ENCODE data around the gene RNF223. TPM values are rescaled to one million over a fixed set of nuclear protein-coding genes. Genes with fewer than 3 reads are reported as not detected.
A peak's percentile ranks its signal among the peaks of the same experiment; 100 is the strongest.

The RNF223 gene
- total RNA-seq, 1 donor from 2014 or later: not detected

GRCh38 chr1:1120866-1121591 lies 46.9 kb upstream of the RNF223 start:
- Mint-ChIP-seq H3K27ac (ENCODE audit: unreplicated experiment) (no peak overlapping the region), H3K36me3 (ENCODE audit: unreplicated experiment) (no peaks in the 10 kb centered on the region), H3K27me3 (ENCODE audit: unreplicated experiment) (peaks cover 18% of the 10 kb centered on the region), H3K4me1 (ENCODE audit: low read depth, unreplicated experiment) (peaks cover 21% of the 10 kb centered on the region), H3K9me3 (ENCODE audit: unreplicated experiment) (peaks cover 18% of the 10 kb centered on the region), H3K4me3 (ENCODE audit: unreplicated experiment) (peak overlapping the region; percentile 7)
- no peak for DNase-seq
- TF ChIP-seq, protein P1, sequence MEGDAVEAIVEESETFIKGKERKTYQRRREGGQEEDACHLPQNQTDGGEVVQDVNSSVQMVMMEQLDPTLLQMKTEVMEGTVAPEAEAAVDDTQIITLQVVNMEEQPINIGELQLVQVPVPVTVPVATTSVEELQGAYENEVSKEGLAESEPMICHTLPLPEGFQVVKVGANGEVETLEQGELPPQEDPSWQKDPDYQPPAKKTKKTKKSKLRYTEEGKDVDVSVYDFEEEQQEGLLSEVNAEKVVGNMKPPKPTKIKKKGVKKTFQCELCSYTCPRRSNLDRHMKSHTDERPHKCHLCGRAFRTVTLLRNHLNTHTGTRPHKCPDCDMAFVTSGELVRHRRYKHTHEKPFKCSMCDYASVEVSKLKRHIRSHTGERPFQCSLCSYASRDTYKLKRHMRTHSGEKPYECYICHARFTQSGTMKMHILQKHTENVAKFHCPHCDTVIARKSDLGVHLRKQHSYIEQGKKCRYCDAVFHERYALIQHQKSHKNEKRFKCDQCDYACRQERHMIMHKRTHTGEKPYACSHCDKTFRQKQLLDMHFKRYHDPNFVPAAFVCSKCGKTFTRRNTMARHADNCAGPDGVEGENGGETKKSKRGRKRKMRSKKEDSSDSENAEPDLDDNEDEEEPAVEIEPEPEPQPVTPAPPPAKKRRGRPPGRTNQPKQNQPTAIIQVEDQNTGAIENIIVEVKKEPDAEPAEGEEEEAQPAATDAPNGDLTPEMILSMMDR (IDR thresholded peaks at IDR 0.05; ENCODE audit: partially characterized antibody, unreplicated experiment): no peak

DNA sequence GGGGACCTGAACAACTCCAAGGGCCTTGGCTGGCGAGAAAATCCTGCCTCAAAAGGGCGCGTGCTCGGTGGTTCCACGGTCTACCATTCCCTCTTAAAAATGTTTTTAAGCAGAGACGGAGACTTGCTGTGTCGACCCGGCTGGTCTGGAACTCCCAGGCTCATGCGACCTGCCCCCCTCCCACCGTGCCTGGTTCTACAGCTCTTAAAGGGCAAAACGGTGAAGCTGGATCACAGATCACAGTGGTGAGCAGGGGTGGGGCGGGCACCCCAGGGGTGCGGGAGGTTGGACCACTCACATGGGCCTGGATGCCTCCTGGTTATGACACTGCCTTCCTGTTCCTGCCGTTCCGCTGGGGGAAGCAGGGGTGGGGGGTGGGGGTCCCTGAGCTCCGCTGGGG lies 46.0 kb upstream of the RNF223 start:
- TF ChIP-seq, protein P1 (IDR thresholded peaks at IDR 0.05; ENCODE audit: partially characterized antibody, unreplicated experiment): no peak
- no peaks in the 10 kb centered on the region for H3K36me3 Mint-ChIP-seq (ENCODE audit: unreplicated experiment)
- H3K27ac Mint-ChIP-seq (ENCODE audit: unreplicated experiment): no peak overlapping the region
- no peak overlapping the region for H3K4me3 Mint-ChIP-seq (ENCODE audit: unreplicated experiment)
- peaks cover 18% of the 10 kb centered on the region for H3K27me3 Mint-ChIP-seq (ENCODE audit: unreplicated experiment)
- H3K9me3 Mint-ChIP-seq (ENCODE audit: unreplicated experiment): peaks cover 19% of the 10 kb centered on the region
- peaks cover 21% of the 10 kb centered on the region for H3K4me1 Mint-ChIP-seq (ENCODE audit: low read depth, unreplicated experiment)
- DNase-seq: no peak

DNA sequence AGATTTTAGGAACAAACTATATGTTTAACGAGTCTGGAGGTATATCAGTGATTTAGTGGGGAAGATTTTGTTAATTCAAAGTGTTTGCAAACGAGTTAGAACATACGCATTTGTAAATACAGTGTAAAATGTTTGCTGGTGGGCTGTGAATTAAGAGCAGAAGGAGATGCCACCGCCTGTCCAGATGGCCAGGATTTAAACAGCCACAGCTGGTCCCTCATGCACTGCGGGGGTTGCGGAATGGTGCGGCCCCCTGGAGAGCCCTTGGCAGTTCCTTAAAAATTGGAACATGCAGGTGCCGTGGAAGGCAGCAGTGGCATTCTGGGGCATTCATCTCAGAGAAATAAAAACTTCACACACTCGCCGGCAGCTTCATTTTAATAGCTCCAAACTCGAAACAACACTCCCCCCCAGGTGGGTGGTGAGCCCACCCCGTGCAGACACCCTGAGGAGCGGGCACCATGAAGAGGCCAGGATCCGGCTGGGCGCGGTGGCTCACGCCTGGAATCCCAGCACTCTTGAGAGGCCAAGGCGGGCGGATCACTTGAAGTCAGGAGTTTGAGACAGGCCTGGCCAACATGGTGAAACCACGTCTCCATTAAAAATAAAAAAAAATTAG lies 45.3 kb upstream of the RNF223 start:
- Mint-ChIP-seq H3K9me3 (ENCODE audit: unreplicated experiment) (peaks cover 23% of the 10 kb centered on the region), H3K27ac (ENCODE audit: unreplicated experiment) (peak overlapping the region; percentile 74), H3K27me3 (ENCODE audit: unreplicated experiment) (peaks cover 24% of the 10 kb centered on the region), H3K36me3 (ENCODE audit: unreplicated experiment) (no peaks in the 10 kb centered on the region), H3K4me3 (ENCODE audit: unreplicated experiment) (peak overlapping the region; percentile 73), H3K4me1 (ENCODE audit: low read depth, unreplicated experiment) (peaks cover 21% of the 10 kb centered on the region)
- TF ChIP-seq, protein P1 (IDR thresholded peaks at IDR 0.05; ENCODE audit: partially characterized antibody, unreplicated experiment): no peak
- no peak for DNase-seq

DNA sequence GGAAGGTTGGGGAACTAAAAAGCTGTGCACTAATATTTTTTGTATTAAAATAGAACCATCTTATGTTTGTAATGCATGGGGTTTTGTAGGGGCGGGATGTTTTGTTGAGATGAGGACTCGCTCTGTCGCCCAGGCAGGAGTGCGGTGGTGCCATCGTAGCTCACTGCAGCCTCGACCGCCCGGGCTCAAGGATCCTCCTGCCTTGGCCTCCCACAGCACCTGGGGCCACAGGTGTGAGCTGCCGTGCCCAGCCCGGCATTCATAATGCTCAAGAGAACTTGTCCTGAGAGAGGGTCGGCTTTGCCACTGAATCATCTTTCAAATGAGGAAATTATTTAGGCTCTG lies 44.7 kb upstream of the RNF223 start:
- TF ChIP-seq, protein P1 (IDR thresholded peaks at IDR 0.05; ENCODE audit: partially characterized antibody, unreplicated experiment): no peak
- peaks cover 21% of the 10 kb centered on the region for H3K27me3 Mint-ChIP-seq (ENCODE audit: unreplicated experiment)
- H3K4me1 Mint-ChIP-seq (ENCODE audit: low read depth, unreplicated experiment): peaks cover 18% of the 10 kb centered on the region
- DNase-seq: no peak
- peak overlapping the region; percentile 73 for H3K4me3 Mint-ChIP-seq (ENCODE audit: unreplicated experiment)
- H3K27ac Mint-ChIP-seq (ENCODE audit: unreplicated experiment): peak overlapping the region; percentile 74
- H3K36me3 Mint-ChIP-seq (ENCODE audit: unreplicated experiment): no peaks in the 10 kb centered on the region
- H3K9me3 Mint-ChIP-seq (ENCODE audit: unreplicated experiment): peaks cover 19% of the 10 kb centered on the region
